ENCODE results near the gene FAM170B. TPM values are rescaled to one million over a fixed set of nuclear protein-coding genes. Genes with fewer than 3 reads are reported as not detected.

Gene FAM170B
- total RNA-seq (2021; ENCODE audit: unreplicated experiment) = not detected
- polyA plus RNA-seq (2012; ENCODE audit: insufficient read length) = not detected
- Bru-seq, nascent RNA = not detected
- not detected for BruChase-seq, experiment 1, labeled RNA remaining after a 2-hour chase
- not detected for BruChase-seq, experiment 2, labeled RNA remaining after a 6-hour chase
- long read RNA-seq = 0 reads

DNA sequence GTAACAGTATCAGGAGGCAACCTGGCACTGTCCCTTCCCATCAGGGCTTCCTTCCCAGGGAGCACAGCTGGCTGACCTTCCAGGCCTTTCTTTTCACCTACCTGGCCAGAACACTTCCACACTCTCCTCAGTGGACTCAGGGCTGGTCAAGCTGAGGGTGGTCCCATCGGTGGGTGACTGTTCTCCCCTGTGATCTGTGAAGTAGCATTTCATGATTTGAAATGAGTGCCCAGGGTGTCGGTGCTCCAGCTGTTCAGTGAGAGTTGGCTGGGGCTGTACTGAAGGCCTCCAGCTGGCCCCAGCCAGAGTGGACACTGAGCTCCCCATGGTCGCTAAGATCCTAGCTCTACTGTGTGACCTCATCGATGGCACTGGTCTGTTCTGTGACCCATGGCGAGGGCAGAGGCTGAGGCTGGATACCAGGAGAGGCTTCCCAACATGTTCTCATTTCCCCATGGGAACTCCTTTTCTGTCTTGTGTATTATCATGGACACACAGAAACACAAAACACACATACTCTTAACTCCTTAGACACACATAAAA, at the start of gene FAM170B:
FAM170B (minus strand) TSS at position 316 of the 543 bp plus-strand sequence; CDS start at position 213, 103 bp downstream.
- no TSS peak for BruUV-seq (replicated peaks)
- Histone ChIP-seq H3K4me1 (ENCODE audit: control insufficient read depth, insufficient read depth, low read length) (no peaks in the 10 kb centered on the region), H3K27me3 (ENCODE audit: control insufficient read depth, insufficient read depth, low read length) (peaks cover 17% of the 10 kb centered on the region), H3K4me3 (ENCODE audit: low read depth in 2 of 2, low read length in 2 of 2) (no peak within 1 kb of the TSS), H3K27ac (ENCODE audit: low read length) (no peak within 1 kb of the TSS), H3K9me3 (ENCODE audit: control insufficient read depth, insufficient read depth, low read depth, low read length) (no peaks in the 10 kb centered on the region; the same call in 1 of the 2 replicates), H3K36me3 (ENCODE audit: control insufficient read depth, insufficient read depth, low read length) (no peaks in the 10 kb centered on the region)
- no peak for ATAC-seq
- ChIA-PET CTCF (no interaction called here), POLR2A (no interaction called here)
- intact Hi-C loops (cut with micrococcal nuclease; ENCODE audit: unreplicated experiment) (no loop called here), in situ Hi-C loops (cut with HindIII; ENCODE audit: low pct_unique_long_range_greater_than_20kb, low sequenced_read_pairs) (no loop called here)
- TF ChIP-seq, protein P1, sequence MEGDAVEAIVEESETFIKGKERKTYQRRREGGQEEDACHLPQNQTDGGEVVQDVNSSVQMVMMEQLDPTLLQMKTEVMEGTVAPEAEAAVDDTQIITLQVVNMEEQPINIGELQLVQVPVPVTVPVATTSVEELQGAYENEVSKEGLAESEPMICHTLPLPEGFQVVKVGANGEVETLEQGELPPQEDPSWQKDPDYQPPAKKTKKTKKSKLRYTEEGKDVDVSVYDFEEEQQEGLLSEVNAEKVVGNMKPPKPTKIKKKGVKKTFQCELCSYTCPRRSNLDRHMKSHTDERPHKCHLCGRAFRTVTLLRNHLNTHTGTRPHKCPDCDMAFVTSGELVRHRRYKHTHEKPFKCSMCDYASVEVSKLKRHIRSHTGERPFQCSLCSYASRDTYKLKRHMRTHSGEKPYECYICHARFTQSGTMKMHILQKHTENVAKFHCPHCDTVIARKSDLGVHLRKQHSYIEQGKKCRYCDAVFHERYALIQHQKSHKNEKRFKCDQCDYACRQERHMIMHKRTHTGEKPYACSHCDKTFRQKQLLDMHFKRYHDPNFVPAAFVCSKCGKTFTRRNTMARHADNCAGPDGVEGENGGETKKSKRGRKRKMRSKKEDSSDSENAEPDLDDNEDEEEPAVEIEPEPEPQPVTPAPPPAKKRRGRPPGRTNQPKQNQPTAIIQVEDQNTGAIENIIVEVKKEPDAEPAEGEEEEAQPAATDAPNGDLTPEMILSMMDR (IDR thresholded peaks at IDR 0.05) = no peak
- TF ChIP-seq, protein P2, sequence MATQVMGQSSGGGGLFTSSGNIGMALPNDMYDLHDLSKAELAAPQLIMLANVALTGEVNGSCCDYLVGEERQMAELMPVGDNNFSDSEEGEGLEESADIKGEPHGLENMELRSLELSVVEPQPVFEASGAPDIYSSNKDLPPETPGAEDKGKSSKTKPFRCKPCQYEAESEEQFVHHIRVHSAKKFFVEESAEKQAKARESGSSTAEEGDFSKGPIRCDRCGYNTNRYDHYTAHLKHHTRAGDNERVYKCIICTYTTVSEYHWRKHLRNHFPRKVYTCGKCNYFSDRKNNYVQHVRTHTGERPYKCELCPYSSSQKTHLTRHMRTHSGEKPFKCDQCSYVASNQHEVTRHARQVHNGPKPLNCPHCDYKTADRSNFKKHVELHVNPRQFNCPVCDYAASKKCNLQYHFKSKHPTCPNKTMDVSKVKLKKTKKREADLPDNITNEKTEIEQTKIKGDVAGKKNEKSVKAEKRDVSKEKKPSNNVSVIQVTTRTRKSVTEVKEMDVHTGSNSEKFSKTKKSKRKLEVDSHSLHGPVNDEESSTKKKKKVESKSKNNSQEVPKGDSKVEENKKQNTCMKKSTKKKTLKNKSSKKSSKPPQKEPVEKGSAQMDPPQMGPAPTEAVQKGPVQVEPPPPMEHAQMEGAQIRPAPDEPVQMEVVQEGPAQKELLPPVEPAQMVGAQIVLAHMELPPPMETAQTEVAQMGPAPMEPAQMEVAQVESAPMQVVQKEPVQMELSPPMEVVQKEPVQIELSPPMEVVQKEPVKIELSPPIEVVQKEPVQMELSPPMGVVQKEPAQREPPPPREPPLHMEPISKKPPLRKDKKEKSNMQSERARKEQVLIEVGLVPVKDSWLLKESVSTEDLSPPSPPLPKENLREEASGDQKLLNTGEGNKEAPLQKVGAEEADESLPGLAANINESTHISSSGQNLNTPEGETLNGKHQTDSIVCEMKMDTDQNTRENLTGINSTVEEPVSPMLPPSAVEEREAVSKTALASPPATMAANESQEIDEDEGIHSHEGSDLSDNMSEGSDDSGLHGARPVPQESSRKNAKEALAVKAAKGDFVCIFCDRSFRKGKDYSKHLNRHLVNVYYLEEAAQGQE (IDR thresholded peaks at IDR 0.05; ENCODE audit: insufficient read depth in 1 of 2, low read depth in 2 of 2, low read length in 1 of 2) = no peak
- TF ChIP-seq POLR2AphosphoS5 (IDR thresholded peaks at IDR 0.05; ENCODE audit: low read depth, low read length) (no peak), SIN3A (IDR thresholded peaks at IDR 0.05; ENCODE audit: borderline replicate concordance, insufficient read depth, low read depth, low read length) (no peak), TCF7L2 (IDR thresholded peaks at IDR 0.05; ENCODE audit: low read depth, low read length) (no peak)
- DNase-seq (ENCODE audit: low read depth, low spot score) = no peak

DNA sequence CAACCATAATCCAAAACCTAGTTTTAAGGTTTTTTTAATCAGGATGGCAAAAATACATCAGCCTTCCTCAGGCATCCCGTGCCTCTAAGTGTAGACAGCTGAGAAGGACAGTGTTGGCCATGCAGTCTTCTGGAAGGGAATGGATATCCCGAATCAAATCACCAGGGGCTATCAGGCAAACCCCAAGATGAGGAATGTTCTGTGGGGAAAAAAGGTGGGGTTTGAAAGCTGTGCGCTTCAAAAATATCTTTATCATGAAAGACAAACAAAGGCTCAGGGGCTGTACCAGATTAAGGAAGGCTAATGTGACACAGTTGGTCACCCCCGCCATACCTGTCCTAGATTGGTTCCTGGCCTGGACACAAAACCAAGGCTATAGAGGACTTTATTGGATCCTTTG, 49.0 kb upstream of the FAM170B start:
- in situ Hi-C loops (cut with HindIII; ENCODE audit: low pct_unique_long_range_greater_than_20kb, low sequenced_read_pairs) = no loop called here
- TF ChIP-seq, protein P1 (IDR thresholded peaks at IDR 0.05) = no peak
- no peak for TF ChIP-seq SIN3A (IDR thresholded peaks at IDR 0.05; ENCODE audit: borderline replicate concordance, insufficient read depth, low read depth, low read length)
- TF ChIP-seq, protein P2 (IDR thresholded peaks at IDR 0.05; ENCODE audit: insufficient read depth in 1 of 2, low read depth in 2 of 2, low read length in 1 of 2) = no peak
- no peak for TF ChIP-seq POLR2AphosphoS5 (IDR thresholded peaks at IDR 0.05; ENCODE audit: low read depth, low read length)
- no peak for TF ChIP-seq TCF7L2 (IDR thresholded peaks at IDR 0.05; ENCODE audit: low read depth, low read length)
- Histone ChIP-seq H3K4me3 (ENCODE audit: low read depth in 2 of 2, low read length in 2 of 2) (no peak overlapping the region), H3K27me3 (ENCODE audit: control insufficient read depth, insufficient read depth, low read length) (peaks cover 15% of the 10 kb centered on the region), H3K9me3 (ENCODE audit: control insufficient read depth, insufficient read depth, low read depth, low read length) (no peaks in the 10 kb centered on the region), H3K4me1 (ENCODE audit: control insufficient read depth, insufficient read depth, low read length) (no peaks in the 10 kb centered on the region), H3K27ac (ENCODE audit: low read length) (no peak overlapping the region), H3K36me3 (ENCODE audit: control insufficient read depth, insufficient read depth, low read length) (no peaks in the 10 kb centered on the region)
- BruUV-seq (replicated peaks) = no TSS peak
- intact Hi-C loops (cut with micrococcal nuclease; ENCODE audit: unreplicated experiment) = no loop called here
- POLR2A ChIA-PET = no interaction called here
- ATAC-seq (no peak), DNase-seq (ENCODE audit: low read depth, low spot score) (no peak)
- CTCF ChIA-PET = no interaction called here
